ENCODE results near the gene GSTT2.

DNA sequence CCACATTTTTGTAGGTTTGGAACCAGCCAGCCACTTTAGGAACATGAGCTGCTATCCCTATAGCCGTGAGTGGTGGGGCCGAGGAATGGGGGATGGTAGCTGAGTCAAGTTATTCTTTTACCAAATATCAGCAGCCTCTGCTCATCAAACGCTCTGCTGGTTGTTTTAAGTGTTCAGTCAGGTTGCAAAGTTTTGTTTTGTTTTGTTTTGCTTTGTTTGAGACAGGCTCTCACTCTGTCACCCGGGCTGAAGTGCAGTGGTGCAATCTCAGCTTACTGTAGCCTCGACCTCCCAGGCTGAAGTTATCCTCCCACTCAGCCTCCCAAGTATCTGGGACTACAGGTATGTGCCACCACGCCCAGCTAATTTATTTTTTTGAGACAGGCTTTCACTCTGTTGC lies 45.5 kb downstream of the GSTT2 start:
- TF ChIP-seq POLR2A (IDR thresholded peaks at IDR 0.05) (no peak), EP300 (IDR thresholded peaks at IDR 0.05) (no peak)
